ENCODE measurements around the gene SULT2A1. TPM values are rescaled to one million over a fixed set of nuclear protein-coding genes. Genes with fewer than 3 reads are reported as not detected.

SULT2A1 gene
- total and polyA plus RNA-seq, 7 experiments from 2014 or later = not detected

- Mint-ChIP-seq H3K27me3 (peaks cover 0 to 16% (median 10%) of the 10 kb centered on the region in 5 donors), H3K27ac (peak overlapping the region in 1 of 9 donors; percentile 15), H3K36me3 (peaks cover 0 to 6% (median 0%) of the 10 kb centered on the region in 5 donors), H3K4me1 (no peaks in the 10 kb centered on the region), H3K4me3 (no peak overlapping the region), H3K9me3 (peaks cover 0 to 9% (median 3%) of the 10 kb centered on the region in 11 donors)
- Histone ChIP-seq H3K27me3 (ENCODE audit: control insufficient read depth in 2 of 2, insufficient read depth in 2 of 2, low read length in 2 of 2) (no peaks in the 10 kb centered on the region), H3K27ac (ENCODE audit: low read depth, low read length) (no peak overlapping the region), H3K4me1 (ENCODE audit: control insufficient read depth in 2 of 2, insufficient read depth in 2 of 2, low read length in 2 of 2) (no peaks in the 10 kb centered on the region), H3K4me3 (ENCODE audit: low read length) (no peak overlapping the region), H3K9me3 (ENCODE audit: control insufficient read depth in 2 of 3, low read length in 3 of 3) (no peaks in the 10 kb centered on the region), H3K36me3 (ENCODE audit: control insufficient read depth in 2 of 3, insufficient read depth in 3 of 3, low read length in 3 of 3) (no peaks in the 10 kb centered on the region)
- DNase-seq = no peak
- ChIA-PET POLR2A (no interaction called here), CTCF (no interaction called here)
- intact Hi-C loops (cut with micrococcal nuclease) = no loop called here
- no peak for ATAC-seq
Measured at GRCh38 chr19:47897861-47898260, 11.7 kb upstream of the SULT2A1 start.

GRCh38 chr19:47896773-47897172, 10.7 kb upstream of the SULT2A1 start:
- H3K4me1 Mint-ChIP-seq = no peaks in the 10 kb centered on the region
- H3K36me3 Mint-ChIP-seq = peaks cover 0 to 8% (median 0%) of the 10 kb centered on the region in 5 donors
- H3K27ac ChIP-seq (ENCODE audit: low read depth, low read length) = no peak overlapping the region
- intact Hi-C loops (cut with micrococcal nuclease) = no loop called here
- H3K4me1 ChIP-seq (ENCODE audit: control insufficient read depth in 2 of 2, insufficient read depth in 2 of 2, low read length in 2 of 2) = no peaks in the 10 kb centered on the region
- peaks cover 0 to 10% (median 4%) of the 10 kb centered on the region in 11 donors for H3K9me3 Mint-ChIP-seq
- H3K27ac Mint-ChIP-seq = no peak overlapping the region
- H3K36me3 ChIP-seq (ENCODE audit: control insufficient read depth in 2 of 3, insufficient read depth in 3 of 3, low read length in 3 of 3) = no peaks in the 10 kb centered on the region
- POLR2A ChIA-PET = no interaction called here
- ATAC-seq = no peak
- no peak overlapping the region for H3K4me3 Mint-ChIP-seq
- CTCF ChIA-PET = no interaction called here
- H3K27me3 ChIP-seq (ENCODE audit: control insufficient read depth in 2 of 2, insufficient read depth in 2 of 2, low read length in 2 of 2) = no peaks in the 10 kb centered on the region
- H3K9me3 ChIP-seq (ENCODE audit: control insufficient read depth in 2 of 3, low read length in 3 of 3) = no peaks in the 10 kb centered on the region
- H3K4me3 ChIP-seq (ENCODE audit: low read length) = no peak overlapping the region
- peaks cover 0 to 12% (median 4%) of the 10 kb centered on the region in 5 donors for H3K27me3 Mint-ChIP-seq
- DNase-seq = no peak

- no peak for DNase-seq
- intact Hi-C loops (cut with micrococcal nuclease) = no loop called here
- H3K9me3 ChIP-seq (ENCODE audit: control insufficient read depth in 2 of 3, low read length in 3 of 3) = no peaks in the 10 kb centered on the region
- no peak for ATAC-seq
- no peaks in the 10 kb centered on the region for H3K27me3 ChIP-seq (ENCODE audit: control insufficient read depth in 2 of 2, insufficient read depth in 2 of 2, low read length in 2 of 2)
- no peaks in the 10 kb centered on the region for H3K36me3 ChIP-seq (ENCODE audit: control insufficient read depth in 2 of 3, insufficient read depth in 3 of 3, low read length in 3 of 3)
- CTCF ChIA-PET = no interaction called here
- POLR2A ChIA-PET = no interaction called here
- H3K27ac ChIP-seq (ENCODE audit: low read depth, low read length) = no peak overlapping the region
- no peaks in the 10 kb centered on the region for H3K4me1 ChIP-seq (ENCODE audit: control insufficient read depth in 2 of 2, insufficient read depth in 2 of 2, low read length in 2 of 2)
- Mint-ChIP-seq H3K36me3 (peaks cover 0 to 10% (median 0%) of the 10 kb centered on the region in 5 donors), H3K4me3 (no peak overlapping the region), H3K27me3 (peaks cover 0 to 12% (median 4%) of the 10 kb centered on the region in 5 donors), H3K4me1 (peaks cover 0 to under 1% (median 0%) of the 10 kb centered on the region in 7 donors), H3K9me3 (peaks cover 0 to 12% (median 4%) of the 10 kb centered on the region in 11 donors), H3K27ac (no peak overlapping the region)
- H3K4me3 ChIP-seq (ENCODE audit: low read length) = no peak overlapping the region
Measured at GRCh38 chr19:47896019-47896418, 9.9 kb upstream of the SULT2A1 start.

- no peaks in the 10 kb centered on the region for H3K36me3 ChIP-seq (ENCODE audit: control insufficient read depth in 2 of 3, insufficient read depth in 3 of 3, low read length in 3 of 3)
- H3K27me3 ChIP-seq (ENCODE audit: control insufficient read depth in 2 of 2, insufficient read depth in 2 of 2, low read length in 2 of 2) = no peaks in the 10 kb centered on the region
- no peak overlapping the region for H3K4me3 Mint-ChIP-seq
- H3K4me3 ChIP-seq (ENCODE audit: low read length) = no peak overlapping the region
- no peak overlapping the region for H3K27ac Mint-ChIP-seq
- ATAC-seq (no peak), DNase-seq (no peak)
- H3K27ac ChIP-seq (ENCODE audit: low read depth, low read length) = no peak overlapping the region
- H3K4me1 Mint-ChIP-seq = peaks cover 0 to 3% (median 0%) of the 10 kb centered on the region in 7 donors
- peaks cover 0 to 12% (median 4%) of the 10 kb centered on the region in 11 donors for H3K9me3 Mint-ChIP-seq
- peaks cover 0 to 10% (median 0%) of the 10 kb centered on the region in 5 donors for H3K36me3 Mint-ChIP-seq
- intact Hi-C loops (cut with micrococcal nuclease) = no loop called here
- no peaks in the 10 kb centered on the region for H3K4me1 ChIP-seq (ENCODE audit: control insufficient read depth in 2 of 2, insufficient read depth in 2 of 2, low read length in 2 of 2)
- ChIA-PET CTCF (no interaction called here), POLR2A (no interaction called here)
- H3K9me3 ChIP-seq (ENCODE audit: control insufficient read depth in 2 of 3, low read length in 3 of 3) = no peaks in the 10 kb centered on the region
- H3K27me3 Mint-ChIP-seq = peaks cover 0 to 8% (median 4%) of the 10 kb centered on the region in 5 donors
Measured at GRCh38 chr19:47895165-47895782, 9.2 kb upstream of the SULT2A1 start.

GRCh38 chr19:47891923-47892666, 6.0 kb upstream of the SULT2A1 start:
- no peak overlapping the region for H3K27ac ChIP-seq (ENCODE audit: low read depth, low read length)
- ATAC-seq = no peak
- Mint-ChIP-seq H3K4me1 (peaks cover 0 to 3% (median 0%) of the 10 kb centered on the region in 7 donors), H3K4me3 (no peak overlapping the region), H3K27me3 (peaks cover 0 to 16% (median 0%) of the 10 kb centered on the region in 5 donors), H3K9me3 (peaks cover 0 to 12% (median 4%) of the 10 kb centered on the region in 11 donors), H3K36me3 (peaks cover 0 to 10% (median 0%) of the 10 kb centered on the region in 5 donors), H3K27ac (no peak overlapping the region)
- no peaks in the 10 kb centered on the region for H3K9me3 ChIP-seq (ENCODE audit: control insufficient read depth in 2 of 3, low read length in 3 of 3)
- no peak for DNase-seq
- no peaks in the 10 kb centered on the region for H3K27me3 ChIP-seq (ENCODE audit: control insufficient read depth in 2 of 2, insufficient read depth in 2 of 2, low read length in 2 of 2)
- H3K4me1 ChIP-seq (ENCODE audit: control insufficient read depth in 2 of 2, insufficient read depth in 2 of 2, low read length in 2 of 2) = no peaks in the 10 kb centered on the region
- intact Hi-C loops (cut with micrococcal nuclease) = no loop called here
- ChIA-PET CTCF (interaction anchor here (0.6 kb wide), 1 partner anchor 580 kb away, joined by 5 read pairs; no protein-coding TSS in a partner anchor), POLR2A (no interaction called here)
- no peak overlapping the region for H3K4me3 ChIP-seq (ENCODE audit: low read length)
- no peaks in the 10 kb centered on the region for H3K36me3 ChIP-seq (ENCODE audit: control insufficient read depth in 2 of 3, insufficient read depth in 3 of 3, low read length in 3 of 3)

GRCh38 chr19:47891622-47891922, 5.5 kb upstream of the SULT2A1 start:
- peaks cover 0 to 16% (median 4%) of the 10 kb centered on the region in 5 donors for H3K27me3 Mint-ChIP-seq
- H3K9me3 ChIP-seq (ENCODE audit: control insufficient read depth in 2 of 3, low read length in 3 of 3) = no peaks in the 10 kb centered on the region
- H3K36me3 Mint-ChIP-seq = peaks cover 0 to 10% (median 0%) of the 10 kb centered on the region in 5 donors
- no peak overlapping the region for H3K4me3 ChIP-seq (ENCODE audit: low read length)
- CTCF ChIA-PET = no interaction called here
- intact Hi-C loops (cut with micrococcal nuclease) = no loop called here
- peaks cover 0 to 12% (median 4%) of the 10 kb centered on the region in 11 donors for H3K9me3 Mint-ChIP-seq
- H3K27me3 ChIP-seq (ENCODE audit: control insufficient read depth in 2 of 2, insufficient read depth in 2 of 2, low read length in 2 of 2) = no peaks in the 10 kb centered on the region
- no peak overlapping the region for H3K27ac ChIP-seq (ENCODE audit: low read depth, low read length)
- H3K36me3 ChIP-seq (ENCODE audit: control insufficient read depth in 2 of 3, insufficient read depth in 3 of 3, low read length in 3 of 3) = no peaks in the 10 kb centered on the region
- H3K4me1 Mint-ChIP-seq = peaks cover 0 to 3% (median 0%) of the 10 kb centered on the region in 7 donors
- H3K27ac Mint-ChIP-seq = no peak overlapping the region
- H3K4me3 Mint-ChIP-seq = no peak overlapping the region
- ATAC-seq (no peak), DNase-seq (no peak)
- H3K4me1 ChIP-seq (ENCODE audit: control insufficient read depth in 2 of 2, insufficient read depth in 2 of 2, low read length in 2 of 2) = no peaks in the 10 kb centered on the region
- POLR2A ChIA-PET = no interaction called here

All from naive thymus-derived CD4-positive, alpha-beta T cell (primary cell).